ENCODE data around the gene CACNG4.
A peak's percentile ranks its signal among the peaks of the same experiment; 100 is the strongest.

The CACNG4 gene

GRCh38 chr17:67018471-67019434 lies 54.2 kb downstream of the CACNG4 start:
- no peak for TF ChIP-seq POLR2A (IDR thresholded peaks at IDR 0.05; ENCODE audit: low read depth, low read length)
- FAIRE-seq (no peak), DNase-seq (ENCODE audit: insufficient read length, low spot score) (no peak)

DNA sequence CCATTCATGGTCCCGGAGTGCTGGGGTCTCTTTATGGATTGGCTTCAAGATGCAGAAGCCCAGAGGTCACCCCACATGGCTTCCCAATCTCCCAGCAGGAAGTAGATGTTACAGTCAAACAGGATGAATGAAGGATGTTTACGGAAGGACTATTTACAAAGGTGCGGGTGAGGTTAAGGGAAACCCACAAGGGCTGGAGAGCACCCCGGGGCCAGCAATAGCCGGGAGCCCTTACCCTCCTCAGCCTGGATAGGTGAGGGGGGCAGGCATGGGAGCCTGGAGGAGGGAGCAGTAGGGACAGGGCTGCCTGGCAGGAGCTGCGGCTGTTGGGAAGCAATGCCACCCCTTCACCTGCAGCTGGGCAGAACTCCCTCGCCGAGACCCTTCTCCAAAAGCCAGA lies 55.3 kb downstream of the CACNG4 start:
- TF ChIP-seq POLR2A (IDR thresholded peaks at IDR 0.05; ENCODE audit: low read depth, low read length): no peak
- FAIRE-seq: no peak
- no peak for DNase-seq (ENCODE audit: insufficient read length, low spot score)

GRCh38 chr17:67020293-67020766 lies 55.8 kb downstream of the CACNG4 start:
- no peak for TF ChIP-seq POLR2A (IDR thresholded peaks at IDR 0.05; ENCODE audit: low read depth, low read length)
- no peak for FAIRE-seq
- no peak for DNase-seq (ENCODE audit: insufficient read length, low spot score)

DNA sequence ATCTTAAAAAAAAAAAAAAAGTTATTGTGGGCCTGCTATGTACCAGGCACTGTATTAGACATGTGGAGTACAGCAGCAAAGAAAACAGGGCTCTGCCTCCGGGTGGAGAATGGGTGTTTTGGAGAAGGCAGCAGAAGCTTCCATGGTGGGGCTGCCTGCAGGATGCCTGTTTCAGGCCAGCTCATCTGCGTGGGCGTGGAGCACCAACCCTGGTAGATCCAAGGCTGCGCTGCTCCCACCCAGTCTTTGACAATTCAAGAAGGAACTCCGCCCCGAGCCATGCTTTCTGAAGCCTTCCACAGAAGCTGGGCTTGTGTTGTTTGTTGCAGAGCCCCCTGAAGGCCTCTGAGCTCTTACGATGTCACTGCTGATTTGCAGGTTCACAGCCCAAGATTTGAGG lies 56.7 kb downstream of the CACNG4 start:
- DNase-seq (ENCODE audit: insufficient read length, low spot score) (no peak), FAIRE-seq (no peak)
- TF ChIP-seq POLR2A (IDR thresholded peaks at IDR 0.05; ENCODE audit: low read depth, low read length): no peak

GRCh38 chr17:67021743-67022450 lies 57.4 kb downstream of the CACNG4 start:
- FAIRE-seq (no peak), DNase-seq (ENCODE audit: insufficient read length, low spot score) (no peak)
- no peak for TF ChIP-seq POLR2A (IDR thresholded peaks at IDR 0.05; ENCODE audit: low read depth, low read length)

DNA sequence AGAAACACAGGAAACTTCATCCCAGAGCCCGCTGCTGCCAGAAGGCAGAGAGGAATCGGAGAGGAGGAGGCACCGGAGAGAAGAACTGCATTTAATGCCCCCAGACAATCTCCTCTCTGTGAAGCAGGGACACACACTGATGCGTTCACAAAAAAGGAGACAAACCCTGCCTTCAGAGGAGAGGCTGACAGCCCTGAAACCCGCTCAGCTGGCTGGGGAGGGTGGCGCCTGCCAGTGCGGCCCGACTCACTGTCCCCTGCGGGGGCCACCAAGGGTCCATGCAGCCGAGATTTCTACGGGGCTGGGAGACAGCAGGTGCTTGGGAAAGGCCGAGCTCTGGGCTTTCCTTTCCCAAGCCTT lies 57.9 kb downstream of the CACNG4 start:
- DNase-seq (ENCODE audit: insufficient read length, low spot score) (no peak), FAIRE-seq (no peak)
- TF ChIP-seq POLR2A (IDR thresholded peaks at IDR 0.05; ENCODE audit: low read depth, low read length): no peak

DNA sequence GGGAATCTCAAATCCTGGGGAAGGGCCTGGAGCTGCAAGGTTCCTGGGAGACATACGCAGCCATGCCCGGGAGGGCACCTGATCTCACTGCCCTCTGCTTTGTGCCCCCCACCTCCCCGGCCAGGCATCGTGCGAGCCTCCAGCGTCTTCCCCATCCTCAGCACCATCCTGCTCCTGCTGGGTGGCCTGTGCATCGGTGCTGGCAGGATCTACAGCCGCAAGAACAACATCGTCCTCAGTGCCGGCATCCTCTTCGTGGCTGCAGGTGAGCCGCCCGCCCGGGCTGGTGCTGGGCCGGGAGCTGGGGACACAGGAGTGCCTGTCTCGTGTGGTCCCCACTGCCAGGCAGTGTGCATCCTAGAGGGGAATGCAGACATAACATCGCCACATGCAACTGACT lies 60.2 kb downstream of the CACNG4 start:
- no peak for FAIRE-seq
- no peak for DNase-seq (ENCODE audit: insufficient read length, low spot score)
- TF ChIP-seq POLR2A (IDR thresholded peaks at IDR 0.05; ENCODE audit: low read depth, low read length): no peak

- no peak for FAIRE-seq
- no peak for DNase-seq (ENCODE audit: insufficient read length, low spot score)
- TF ChIP-seq POLR2A (IDR thresholded peaks at IDR 0.05; ENCODE audit: low read depth, low read length): no peak
These were observed 60.8 kb downstream of the CACNG4 start for GRCh38 chr17:67025216-67025792.

- TF ChIP-seq POLR2A (IDR thresholded peaks at IDR 0.05; ENCODE audit: low read depth, low read length): no peak
- no peak for DNase-seq (ENCODE audit: insufficient read length, low spot score)
- FAIRE-seq: no peak
These were observed 61.8 kb downstream of the CACNG4 start for GRCh38 chr17:67026341-67026740.

- DNase-seq (ENCODE audit: insufficient read length, low spot score) (peak; percentile 79), FAIRE-seq (no peak)
- no peak for TF ChIP-seq POLR2A (IDR thresholded peaks at IDR 0.05; ENCODE audit: low read depth, low read length)
These were observed 62.6 kb downstream of the CACNG4 start for GRCh38 chr17:67027031-67027628.

- no peak for FAIRE-seq
- no peak for DNase-seq (ENCODE audit: insufficient read length, low spot score)
- TF ChIP-seq POLR2A (IDR thresholded peaks at IDR 0.05; ENCODE audit: low read depth, low read length): no peak
These were observed 66.1 kb downstream of the CACNG4 start for GRCh38 chr17:67030641-67031040.

DNA sequence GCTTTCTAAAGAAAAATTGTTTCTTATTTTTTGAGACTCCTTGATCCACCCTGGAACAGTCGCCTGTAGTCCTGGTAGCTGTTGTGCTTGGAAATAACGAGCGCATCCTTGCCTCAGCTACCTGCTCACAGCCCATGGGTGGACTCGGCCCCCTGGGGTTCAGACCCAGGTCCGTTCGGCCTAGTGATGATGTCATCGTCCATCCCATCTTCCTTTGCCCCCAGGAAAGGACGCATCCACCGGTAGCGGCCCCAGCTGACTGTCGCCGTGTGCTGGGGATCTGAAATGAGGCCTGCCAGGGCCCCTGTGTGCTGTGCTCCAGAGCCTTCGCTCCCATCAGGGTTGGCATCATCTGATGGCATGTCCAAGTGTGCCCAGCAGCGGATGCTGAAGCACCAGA lies 67.9 kb downstream of the CACNG4 start:
- DNase-seq (ENCODE audit: insufficient read length, low spot score): no peak
- no peak for TF ChIP-seq POLR2A (IDR thresholded peaks at IDR 0.05; ENCODE audit: low read depth, low read length)
- FAIRE-seq: no peak

DNA sequence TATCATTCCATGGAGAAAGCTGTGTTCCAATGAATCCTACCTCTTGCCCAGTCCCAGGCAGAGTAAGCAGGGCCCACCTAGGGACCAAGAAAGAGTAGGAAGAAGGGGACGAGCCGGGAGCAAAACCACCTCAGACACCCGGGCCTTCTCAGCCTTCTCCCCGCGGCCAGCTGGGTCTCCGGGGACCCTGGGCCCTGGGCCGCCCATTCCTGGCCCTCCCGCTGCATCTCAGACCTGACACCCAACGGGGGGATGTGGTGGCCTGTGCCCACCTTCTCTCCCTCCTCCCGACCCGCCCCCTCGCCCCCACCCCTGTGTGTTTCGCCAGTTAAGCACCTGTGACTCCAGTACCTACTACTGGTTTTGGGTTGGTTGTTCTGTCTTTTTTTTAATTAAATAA lies 68.5 kb downstream of the CACNG4 start:
- no peak for FAIRE-seq

DNA sequence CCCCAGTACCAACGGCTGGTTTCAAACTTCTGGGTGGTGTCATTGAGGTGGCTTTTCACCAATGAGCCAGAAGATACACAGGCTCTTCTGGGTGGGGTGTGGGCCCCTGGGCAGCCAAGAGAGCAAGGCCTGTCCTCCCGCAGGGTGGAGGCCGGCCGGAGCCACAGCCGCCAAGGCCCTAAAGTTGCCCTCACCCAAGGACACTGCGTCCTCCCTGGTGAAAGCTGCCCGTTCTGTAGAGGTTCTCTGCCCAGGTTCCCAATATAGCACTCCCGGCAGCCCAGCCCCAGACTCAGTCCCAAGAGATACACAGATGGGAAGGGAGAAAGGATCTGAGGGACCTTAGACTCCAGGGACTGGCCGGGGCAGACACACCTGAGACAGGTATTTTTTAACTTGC lies 69.1 kb downstream of the CACNG4 start:
- TF ChIP-seq POLR2A (IDR thresholded peaks at IDR 0.05; ENCODE audit: low read depth, low read length): no peak
- DNase-seq (ENCODE audit: insufficient read length, low spot score) (no peak), FAIRE-seq (no peak)

More for the DNA sequence above, 68.5 kb downstream of the CACNG4 start:
- DNase-seq (ENCODE audit: insufficient read length, low spot score): no peak
- no peak for TF ChIP-seq POLR2A (IDR thresholded peaks at IDR 0.05; ENCODE audit: low read depth, low read length)

Measured in H54 (cell line).